ENCODE measurements around the gene PBRM1. TPM values are rescaled to one million over a fixed set of nuclear protein-coding genes. Genes with fewer than 3 reads are reported as not detected.

PBRM1 gene
- total RNA-seq, 1 experiment from 2014 or later: 74.2 TPM

DNA sequence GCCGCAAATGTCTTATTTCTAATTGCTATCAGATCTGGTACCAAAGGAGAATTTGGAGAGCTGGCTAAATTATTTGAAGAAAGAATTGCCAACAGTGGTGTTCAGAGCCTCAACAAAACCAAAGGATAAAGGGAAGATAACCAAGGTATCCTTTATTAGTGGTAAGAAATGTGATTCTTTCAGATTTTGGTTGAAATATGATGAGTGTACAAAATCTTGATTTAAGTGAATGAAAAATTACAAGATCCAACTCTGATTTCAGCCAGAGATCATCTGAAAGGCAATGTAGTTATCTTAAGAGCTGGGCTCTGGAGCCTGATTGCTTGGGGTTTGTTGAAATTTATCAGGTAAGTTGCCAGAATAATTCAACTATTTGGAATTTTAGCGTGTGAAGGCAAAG, 4.8 kb upstream of the PBRM1 start:
- Mint-ChIP-seq H3K27ac (peak overlapping the region in 2 of 3 experiments; percentile 36 to 41; a peak in 1 of 7 replicates), H3K4me3 (no peak overlapping the region; a peak in 1 of 5 replicates), H3K4me1 (peaks cover 7 to 10% of the 10 kb centered on the region in 2 experiments; a peak in 2 of 4 replicates), H3K27me3 (ENCODE audit: low read depth) (peaks cover 3% of the 10 kb centered on the region; the same call in 1 of the 2 replicates), H3K36me3 (ENCODE audit: insufficient read depth in 1 of 3, low read depth in 3 of 3) (peaks cover 79 to 98% (median 95%) of the 10 kb centered on the region in 3 experiments), H3K9me3 (no peaks in the 10 kb centered on the region)
- H3K79me2 ChIP-seq (ENCODE audit: insufficient read depth, low read length): peaks cover 12% of the 10 kb centered on the region; the same call in 1 of the 2 replicates
- WGBS (ENCODE audit: extremely low coverage, insufficient read length, low lambda C conversion rate): no CpG with 5 or more reads among the region's 2 CpGs
- no peaks in the 10 kb centered on the region for H3K9me3 ChIP-seq (ENCODE audit: control insufficient read depth, low read depth, low read length)
- H3K4ac ChIP-seq (ENCODE audit: low read depth, low read length): no peak overlapping the region
- H3K14ac ChIP-seq (ENCODE audit: insufficient read depth, low read length): no peak overlapping the region
- no peak overlapping the region for H2AFZ ChIP-seq (ENCODE audit: low read length)
- H3K27me3 ChIP-seq (ENCODE audit: insufficient read depth, low read length): no peaks in the 10 kb centered on the region
- peaks cover 16% of the 10 kb centered on the region for H3K79me1 ChIP-seq (ENCODE audit: insufficient read depth, low read depth, low read length, poor library complexity, severe bottlenecking)
- no peak overlapping the region for H3K56ac ChIP-seq (ENCODE audit: insufficient read length, low read depth, low read length)
- H3K18ac ChIP-seq (ENCODE audit: insufficient read length, low read depth, low read length): no peak overlapping the region
- H2BK5ac ChIP-seq (ENCODE audit: insufficient read length, low read length): no peak overlapping the region
- H2BK120ac ChIP-seq (ENCODE audit: low read depth, low read length, poor library complexity, severe bottlenecking): no peak overlapping the region
- H4K8ac ChIP-seq (replicated peaks; ENCODE audit: insufficient read length, low read depth, low read length): no peak overlapping the region
- no peak overlapping the region for H3K4me2 ChIP-seq (ENCODE audit: insufficient read depth, insufficient read length, low read length)
- no peak overlapping the region for H2AK5ac ChIP-seq (ENCODE audit: insufficient read length, low read length)
- H2BK12ac ChIP-seq (ENCODE audit: insufficient read length, low read depth, low read length): no peak overlapping the region
- no peak overlapping the region for H3K9ac ChIP-seq (ENCODE audit: extremely low read depth, insufficient read length, low read length)
- H3K4me1 ChIP-seq (ENCODE audit: insufficient read depth, low read length): no peaks in the 10 kb centered on the region
- no peaks in the 10 kb centered on the region for H4K20me1 ChIP-seq (ENCODE audit: control insufficient read depth, insufficient read depth, insufficient read length)
- DNase-seq: no peak
- no peak for TF ChIP-seq CTCF (conservative IDR thresholded peaks at IDR 0.05)
- no peak overlapping the region for H3K23ac ChIP-seq (ENCODE audit: insufficient read length, low read depth, low read length)
- no peak overlapping the region for H4K91ac ChIP-seq (ENCODE audit: insufficient read length, low read depth, low read length)
- H2BK15ac ChIP-seq (ENCODE audit: low read depth, low read length): no peak overlapping the region
- no peak overlapping the region for H4K5ac ChIP-seq (ENCODE audit: insufficient read length, low read depth, low read length)
- H3K27ac ChIP-seq (ENCODE audit: insufficient read length, low read depth, low read length): no peak overlapping the region
- no peak overlapping the region for H3T11ph ChIP-seq (ENCODE audit: low read length)
- H2BK20ac ChIP-seq (ENCODE audit: low read depth, low read length, poor library complexity, severe bottlenecking): no peak overlapping the region
- H3K23me2 ChIP-seq (ENCODE audit: insufficient read length, low read depth, low read length, poor library complexity, severe bottlenecking): peaks cover 3% of the 10 kb centered on the region

Measured in H9 (cell line).